Activated CD8-positive, alpha-beta memory T cell treated with anti-CD3 and anti-CD28 coated beads for 48 hours (primary cell): ENCODE results near the gene FAM114A1.

Experiments used
- DNase-seq, 3 experiments: peaks; one replicate each; pipeline ENCODE4 v3.0.0-alpha.2; 2020; ENCODE audit warnings: low read depth in 2 of 3, low spot score in 2 of 3

FAM114A1 gene

GRCh38 chr4:38867478-38868058, at the start of gene FAM114A1:
FAM114A1 (plus strand) TSS chr4:38867806; CDS start chr4:38878079, 10,273 bp downstream.
- no peak for DNase-seq

GRCh38 chr4:38818441-38818976, 49.1 kb upstream of the FAM114A1 start:
- no peak for DNase-seq

- no peak for DNase-seq
Observed at GRCh38 chr4:38819569-38819968, 48.0 kb upstream of the FAM114A1 start.

GRCh38 chr4:38820329-38821061, 47.1 kb upstream of the FAM114A1 start:
- DNase-seq: no peak

- no peak for DNase-seq
Observed at GRCh38 chr4:38821739-38822138, 45.9 kb upstream of the FAM114A1 start.

GRCh38 chr4:38822748-38823303, 44.8 kb upstream of the FAM114A1 start:
- DNase-seq: no peak

- no peak for DNase-seq
Observed at GRCh38 chr4:38823766-38824165, 43.8 kb upstream of the FAM114A1 start.

- no peak for DNase-seq
Observed at GRCh38 chr4:38829237-38829636, 38.4 kb upstream of the FAM114A1 start.

GRCh38 chr4:38831653-38832052, 36.0 kb upstream of the FAM114A1 start:
- DNase-seq: no peak

GRCh38 chr4:38832206-38832605, 35.4 kb upstream of the FAM114A1 start:
- no peak for DNase-seq

- DNase-seq: no peak
Observed at GRCh38 chr4:38832624-38833528, 34.7 kb upstream of the FAM114A1 start.

- no peak for DNase-seq
Observed at GRCh38 chr4:38834570-38834969, 33.0 kb upstream of the FAM114A1 start.

GRCh38 chr4:38837334-38837733, 30.3 kb upstream of the FAM114A1 start:
- DNase-seq: no peak

- DNase-seq: no peak
Observed at GRCh38 chr4:38837849-38838248, 29.8 kb upstream of the FAM114A1 start.

- no peak for DNase-seq
Observed at GRCh38 chr4:38842994-38843393, 24.6 kb upstream of the FAM114A1 start.

GRCh38 chr4:38846015-38846414, 21.6 kb upstream of the FAM114A1 start:
- no peak for DNase-seq

GRCh38 chr4:38855466-38855865, 12.1 kb upstream of the FAM114A1 start:
- DNase-seq: no peak

GRCh38 chr4:38856046-38856445, 11.6 kb upstream of the FAM114A1 start:
- no peak for DNase-seq

- DNase-seq: no peak
Observed at GRCh38 chr4:38856524-38857337, 10.9 kb upstream of the FAM114A1 start, which contains the start of gene TLR6. TLR6 (minus strand) TSS chr4:38856817; CDS start chr4:38829473, 27,344 bp downstream.

- no peak for DNase-seq
Observed at GRCh38 chr4:38857354-38858096, 10.1 kb upstream of the FAM114A1 start.
